ENCODE results near the gene ZNF227.
"Not testable (repeated sequence)": the region's sequence is repeated elsewhere in the genome, so short reads cannot be mapped to it uniquely, and the experiment has no call there.

Gene ZNF227

DNA sequence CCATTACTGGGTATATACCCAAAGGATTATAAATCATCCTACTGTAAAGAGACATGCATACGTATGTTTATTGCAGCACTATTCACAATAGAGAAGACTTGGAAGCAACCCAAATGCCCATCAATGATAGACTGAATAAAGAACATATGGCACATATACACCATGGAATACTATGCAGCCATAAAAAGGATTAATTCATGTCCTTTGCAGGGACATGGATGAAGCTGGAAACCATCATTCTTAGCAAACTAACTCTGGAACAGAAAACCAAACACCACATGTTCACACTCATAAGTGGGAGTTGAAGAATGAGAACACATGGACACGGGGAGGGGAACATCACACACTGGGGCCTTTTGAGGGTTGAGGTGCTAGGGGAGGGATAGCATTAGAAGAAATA, 41.1 kb downstream of the ZNF227 start:
- DNase-seq: not testable (repeated sequence)

DNA sequence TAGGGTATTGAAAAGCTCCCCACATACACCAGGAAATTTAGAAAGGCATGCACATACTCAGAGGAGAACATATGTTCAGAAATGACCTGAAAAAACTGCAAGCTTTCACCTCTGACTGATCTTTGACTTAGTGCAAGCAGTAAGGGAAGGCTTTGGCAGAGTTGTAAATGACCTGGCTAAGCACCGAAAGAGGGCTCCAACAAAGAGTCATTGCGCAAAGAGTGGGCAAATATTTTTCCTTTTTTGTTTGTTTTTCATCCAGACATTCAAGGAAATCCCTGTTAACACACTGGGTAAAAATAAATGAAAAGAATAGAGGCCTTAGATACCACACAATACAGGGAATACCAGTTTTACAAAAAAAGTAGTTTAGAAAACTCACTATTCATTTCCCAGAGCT, 42.2 kb downstream of the ZNF227 start:
- no peak for DNase-seq

DNA sequence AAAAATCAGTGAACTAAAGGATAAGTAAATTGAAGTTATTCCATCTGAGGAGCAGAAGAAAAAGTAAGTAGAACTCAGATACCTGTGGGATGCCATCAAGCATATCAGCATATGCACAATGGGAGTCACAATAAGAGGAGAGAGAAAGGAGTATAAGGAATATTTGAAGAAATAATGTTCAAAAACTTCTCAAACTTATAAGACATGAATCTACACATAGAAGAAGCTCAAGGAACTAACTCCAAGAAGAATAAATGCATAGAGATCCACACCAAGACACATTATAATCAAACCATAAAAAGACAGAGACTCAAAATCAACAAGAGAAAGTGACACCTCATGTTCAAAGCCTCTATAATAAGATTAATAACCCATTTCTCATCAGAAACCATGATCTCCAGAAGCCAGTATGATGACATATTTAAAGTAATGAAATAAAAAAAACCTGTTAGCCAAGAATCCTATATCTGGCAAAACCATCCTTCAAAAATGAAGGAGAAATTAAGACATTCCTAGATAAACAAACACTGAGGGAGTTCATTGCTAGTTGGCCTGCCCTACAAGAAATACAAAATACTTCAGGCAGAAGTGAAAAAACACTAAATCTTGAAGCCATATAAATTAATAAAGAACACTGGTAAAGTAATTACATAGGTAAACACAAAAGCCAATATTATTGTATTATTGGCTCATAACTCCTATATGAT, 43.5 kb downstream of the ZNF227 start:
- no peak for DNase-seq

DNA sequence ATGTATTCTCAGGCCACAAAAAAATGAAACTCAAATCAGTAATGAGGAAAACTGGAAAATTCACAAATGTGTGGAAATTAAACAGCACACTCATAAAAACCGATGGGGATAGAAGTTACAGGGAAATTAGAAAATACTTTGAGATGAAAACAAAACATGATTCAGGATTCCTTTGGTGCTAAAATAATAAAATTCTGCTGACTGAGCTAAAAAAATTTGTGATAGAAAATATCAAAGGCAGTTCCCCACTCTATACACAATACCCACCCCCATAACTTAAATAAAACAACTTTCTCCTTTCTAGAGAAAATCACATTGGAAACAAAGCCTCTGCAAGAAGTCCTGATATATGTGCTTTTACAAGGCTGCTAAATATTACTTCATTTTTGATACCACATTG, 45.8 kb downstream of the ZNF227 start:
- DNase-seq: no peak

DNA sequence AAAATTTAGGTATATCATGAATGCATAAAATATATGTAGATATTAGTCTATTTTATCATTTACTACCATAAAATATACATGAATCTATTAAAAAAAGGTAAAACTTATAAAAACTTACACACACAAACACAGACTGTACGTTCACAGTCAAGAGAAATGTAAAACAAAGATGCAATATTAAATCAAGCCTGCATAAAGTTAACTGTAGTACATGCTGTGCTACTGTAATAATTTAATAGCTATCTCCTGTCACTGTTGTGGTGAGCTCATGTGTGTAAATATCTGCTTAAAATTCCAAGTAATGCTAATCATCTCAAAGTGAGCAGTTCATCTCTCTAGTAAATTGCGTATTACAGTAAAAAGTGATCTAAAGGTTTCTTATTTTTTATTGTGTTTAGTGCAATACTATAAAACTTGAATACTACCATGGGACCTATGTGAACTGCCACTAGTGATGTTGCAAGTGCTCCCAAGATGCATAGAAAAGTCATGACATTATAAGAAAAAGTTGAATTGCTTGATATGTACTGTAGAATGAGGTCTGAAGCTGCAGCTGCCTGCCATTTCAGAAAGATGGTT, 46.6 kb downstream of the ZNF227 start:
- DNase-seq: no peak

DNA sequence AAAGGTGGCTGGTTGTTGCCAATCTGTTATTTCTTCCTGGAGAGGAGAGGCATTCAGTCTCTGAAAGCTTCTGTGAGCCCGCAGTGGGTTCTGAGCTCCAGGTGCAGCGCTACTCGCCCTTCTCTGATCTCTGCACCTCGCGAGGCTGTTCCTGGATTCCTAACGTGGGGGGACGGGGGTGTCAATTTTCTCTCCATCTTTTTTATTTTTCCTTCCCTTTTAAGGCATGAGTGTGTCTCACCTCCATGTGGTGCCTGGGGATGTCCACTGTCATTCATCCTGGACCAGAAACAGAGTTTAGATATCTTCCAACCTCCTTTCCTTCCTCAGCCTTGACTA, 48.0 kb downstream of the ZNF227 start:
- no peak for DNase-seq

DNA sequence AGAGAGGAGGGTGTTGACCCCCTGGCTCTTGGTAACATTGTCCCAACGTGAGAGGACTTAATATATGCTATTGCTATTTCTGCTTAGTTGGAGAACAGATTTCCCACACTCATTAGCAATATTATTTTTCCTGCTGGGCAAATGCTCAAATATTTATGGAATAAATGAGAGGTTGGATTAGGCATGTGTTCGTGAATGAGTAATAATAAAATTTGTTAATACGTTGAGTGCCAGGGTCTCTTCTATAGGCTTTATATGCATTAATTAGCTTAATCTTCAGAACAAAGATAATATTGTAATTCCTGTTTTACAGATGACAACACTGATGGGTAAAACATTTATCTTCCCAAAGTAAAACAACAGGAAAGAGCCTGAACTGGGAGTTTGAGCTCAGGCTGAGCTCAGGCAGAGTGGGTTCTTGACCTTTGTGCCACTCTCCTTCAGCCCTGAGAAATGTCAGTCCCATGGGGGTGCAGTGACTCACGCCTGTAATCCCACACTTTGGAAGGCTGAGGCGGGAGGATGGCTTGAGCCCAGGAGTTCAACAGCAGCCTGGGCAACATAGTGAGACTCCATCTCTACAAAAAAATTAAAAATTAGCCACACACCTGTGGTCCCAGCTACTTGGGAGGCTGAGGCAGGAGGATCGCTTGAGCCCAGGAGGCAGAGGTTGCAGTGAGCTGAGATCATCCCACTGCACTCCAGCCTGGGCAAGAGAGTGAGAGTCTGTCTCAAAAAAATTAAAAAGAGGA, 48.5 kb downstream of the ZNF227 start:
- no peak for DNase-seq

DNA sequence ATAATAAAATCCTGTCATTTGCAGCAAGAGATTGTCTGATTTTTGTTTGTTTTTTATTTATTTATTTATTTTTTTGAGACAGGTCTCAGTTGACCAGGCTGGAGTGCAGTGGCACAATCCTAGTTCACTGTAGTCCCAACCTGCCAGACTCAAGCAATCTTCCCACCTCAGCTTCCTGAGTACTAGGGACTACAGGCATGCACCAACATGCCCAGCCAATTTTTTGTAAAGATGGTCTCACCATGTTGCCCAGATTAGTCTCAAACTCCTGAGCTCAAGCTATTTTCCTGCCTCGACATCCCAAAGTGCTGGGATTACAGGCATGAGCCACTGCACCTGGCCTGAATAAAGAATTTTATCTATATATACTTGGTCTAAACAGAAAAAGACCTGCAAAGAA, 65.0 kb downstream of the ZNF227 start:
- DNase-seq: no peak

DNA sequence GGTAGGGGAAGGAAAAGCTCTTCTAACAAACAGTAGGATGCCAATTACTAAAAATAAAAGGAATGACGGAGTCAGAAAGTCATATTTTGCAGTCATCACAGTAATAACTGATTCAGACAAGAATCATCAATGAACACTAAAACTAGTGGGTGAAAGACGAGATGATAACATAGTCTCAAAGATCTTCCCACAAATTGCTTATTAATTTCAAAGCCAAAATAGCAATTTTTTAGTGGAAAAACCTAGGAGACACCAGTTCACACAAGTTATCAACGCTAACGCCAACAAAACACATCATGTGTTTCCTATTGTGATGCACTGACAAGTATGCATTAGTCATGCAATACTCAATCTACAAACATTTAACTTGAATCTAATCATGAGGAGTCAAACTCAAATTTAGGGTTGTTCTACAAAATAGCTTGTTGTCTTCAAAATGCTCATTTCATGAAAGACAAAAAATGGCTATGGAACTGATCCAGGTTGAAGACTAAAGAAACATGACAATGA, 65.9 kb downstream of the ZNF227 start:
- no peak for DNase-seq

DNA sequence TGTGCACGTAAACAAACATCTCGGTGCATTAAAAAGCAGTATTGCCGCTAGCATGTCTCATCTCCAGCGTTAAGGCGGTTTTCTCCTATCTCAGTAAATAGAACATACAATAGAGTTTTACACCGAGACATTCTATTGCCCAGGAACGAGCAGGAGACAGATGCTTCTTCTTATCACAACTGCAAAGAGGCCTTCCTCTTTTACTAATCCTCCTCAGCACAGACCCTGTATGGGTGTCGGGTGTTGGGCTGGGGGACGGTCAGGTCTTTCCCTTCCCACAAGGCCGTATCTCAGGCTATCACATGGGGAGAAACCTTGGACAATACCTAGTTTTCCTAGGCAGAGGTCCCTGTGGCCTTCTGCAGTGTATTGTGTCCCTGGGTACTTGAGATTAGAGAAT, 68.6 kb downstream of the ZNF227 start:
- no peak for DNase-seq

DNA sequence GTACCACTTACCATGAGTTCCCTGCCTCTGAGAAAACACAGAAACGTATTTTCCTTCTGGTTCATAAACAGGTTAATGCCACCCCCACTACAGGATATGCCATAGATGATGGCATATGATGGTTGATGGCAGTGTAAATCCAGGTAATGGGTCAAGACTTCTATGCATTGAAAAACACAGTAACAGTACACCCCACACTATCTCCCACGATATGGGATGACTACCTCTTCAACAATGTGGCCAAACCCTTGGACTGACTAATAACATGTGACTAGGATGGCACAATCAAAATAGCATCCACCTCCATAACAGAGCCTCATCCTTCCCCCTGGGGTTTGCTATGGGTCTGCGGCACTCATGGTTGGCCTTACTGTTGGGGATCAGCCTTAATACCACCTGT, 70.5 kb downstream of the ZNF227 start:
- DNase-seq: no peak

DNA sequence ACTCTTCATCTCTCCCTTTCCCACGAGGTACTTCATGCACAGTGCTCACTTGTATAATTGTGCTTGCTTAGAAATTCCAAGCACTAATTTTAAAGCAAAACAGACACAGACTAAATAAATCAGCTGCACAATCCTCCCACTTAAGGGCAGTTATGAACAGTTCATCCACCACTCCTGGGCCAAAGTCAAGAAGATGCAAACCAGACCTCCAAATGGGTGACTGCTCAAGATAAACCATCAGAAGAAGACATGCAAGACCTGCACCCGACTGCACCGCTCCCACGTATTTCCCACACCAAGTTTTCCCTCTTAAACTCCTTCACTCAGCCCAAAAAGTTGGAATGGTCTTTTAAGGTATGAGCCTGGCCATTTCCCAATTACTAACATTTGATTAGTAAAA, 72.6 kb downstream of the ZNF227 start:
- no peak for DNase-seq
